Activated naive CD4-positive, alpha-beta T cell treated with anti-CD3 and anti-CD28 coated beads, Interleukin-2, amount 50 U/mL, for 72 hours (primary cell): ENCODE measurements around the gene AJAP1. TPM values are rescaled to one million over a fixed set of nuclear protein-coding genes. Genes with fewer than 3 reads are reported as not detected.
"Not testable (repeated sequence)": the region's sequence is repeated elsewhere in the genome, so short reads cannot be mapped to it uniquely, and the experiment has no call there.

ENCODE experiments used
- ATAC-seq, 2 donors: fragments of 150-1000 bp; cut with Tn5 transposase; 2 replicates each; pipeline ENCODE4 v1.10.0; 2021; ENCODE audit warnings: mild to moderate bottlenecking in 2 of 2, moderate library complexity in 2 of 2
- DNase-seq, 2 donors: peaks; one replicate each; pipeline ENCODE4 v3.0.0; 2021 to 2022; ENCODE audit warnings: low spot score in 2 of 2
- H3K27ac Mint-ChIP-seq, 2 donors: one replicate each; pipeline ENCODE4 v1.8.0; 2022; ENCODE audit warnings: mild to moderate bottlenecking in 2 of 2, mixed read lengths in 2 of 2
- H3K36me3 Mint-ChIP-seq, 2 donors: one replicate each; pipeline ENCODE4 v1.8.0; 2022; ENCODE audit warnings: mixed read lengths in 2 of 2
- H3K9me3 Mint-ChIP-seq, 2 donors: one replicate each; pipeline ENCODE4 v1.8.0; 2022; ENCODE audit warnings: mixed read lengths in 2 of 2
- total RNA-seq, 2 donors: library from RNA; stranded (reverse); gene quantifications; one replicate each; pipeline ENCODE4 v1.2.3, GENCODE V29; 2022

AJAP1 gene
- total RNA-seq: under 1 TPM in 1 of 2 donors, not detected in 1; 0.21 TPM

GRCh38 chr1:4653796-4654725 is at the start of gene AJAP1:
AJAP1 (plus strand) TSS chr1:4654609; CDS start chr1:4655426, 817 bp downstream.
- DNase-seq (no peak), ATAC-seq (no peak)
- Mint-ChIP-seq H3K36me3 (peaks cover 0 to 6% of the 10 kb centered on the region in 2 donors), H3K9me3 (no peaks in the 10 kb centered on the region), H3K27ac (no peak within 1 kb of the TSS)

- Mint-ChIP-seq H3K9me3 (peaks cover 0 to 9% of the 10 kb centered on the region in 2 donors), H3K27ac (no peak overlapping the region), H3K36me3 (no peaks in the 10 kb centered on the region)
- DNase-seq (no peak), ATAC-seq (no peak)
Observed at GRCh38 chr1:4605158-4605557, 49.3 kb upstream of the AJAP1 start.

GRCh38 chr1:4611563-4612341 is 42.7 kb upstream of the AJAP1 start:
- ATAC-seq (no peak), DNase-seq (no peak)
- H3K36me3 Mint-ChIP-seq: peaks cover 0 to 7% of the 10 kb centered on the region in 2 donors
- H3K27ac Mint-ChIP-seq: no peak overlapping the region
- peaks cover 6 to 19% of the 10 kb centered on the region in 2 donors for H3K9me3 Mint-ChIP-seq

GRCh38 chr1:4612991-4613390 is 41.4 kb upstream of the AJAP1 start:
- H3K36me3 Mint-ChIP-seq: peaks cover 0 to 7% of the 10 kb centered on the region in 2 donors
- DNase-seq (no peak), ATAC-seq (no peak)
- H3K9me3 Mint-ChIP-seq: peaks cover 6 to 18% of the 10 kb centered on the region in 2 donors
- no peak overlapping the region for H3K27ac Mint-ChIP-seq

GRCh38 chr1:4613606-4614370 is 40.6 kb upstream of the AJAP1 start:
- ATAC-seq (no peak), DNase-seq (no peak)
- no peak overlapping the region for H3K27ac Mint-ChIP-seq
- peaks cover 6 to 10% of the 10 kb centered on the region in 2 donors for H3K9me3 Mint-ChIP-seq
- peaks cover 0 to 7% of the 10 kb centered on the region in 2 donors for H3K36me3 Mint-ChIP-seq

- Mint-ChIP-seq H3K27ac (no peak overlapping the region), H3K36me3 (peaks cover 0 to 7% of the 10 kb centered on the region in 2 donors), H3K9me3 (peaks cover 6 to 10% of the 10 kb centered on the region in 2 donors)
- DNase-seq (no peak), ATAC-seq (no peak)
Observed at GRCh38 chr1:4614371-4615137, 39.9 kb upstream of the AJAP1 start.

GRCh38 chr1:4615138-4615470 is 39.3 kb upstream of the AJAP1 start:
- H3K36me3 Mint-ChIP-seq: peaks cover 0 to 7% of the 10 kb centered on the region in 2 donors
- peaks cover 6 to 10% of the 10 kb centered on the region in 2 donors for H3K9me3 Mint-ChIP-seq
- H3K27ac Mint-ChIP-seq: no peak overlapping the region
- no peak for DNase-seq
- no peak for ATAC-seq

- Mint-ChIP-seq H3K27ac (no peak overlapping the region), H3K9me3 (peaks cover 5 to 7% of the 10 kb centered on the region in 2 donors), H3K36me3 (peaks cover 0 to 4% of the 10 kb centered on the region in 2 donors)
- DNase-seq: no peak
- ATAC-seq: no peak
Observed at GRCh38 chr1:4615501-4615900, 38.9 kb upstream of the AJAP1 start.

GRCh38 chr1:4616831-4617465 is 37.5 kb upstream of the AJAP1 start:
- no peak for ATAC-seq
- DNase-seq: no peak
- no peaks in the 10 kb centered on the region for H3K9me3 Mint-ChIP-seq
- no peaks in the 10 kb centered on the region for H3K36me3 Mint-ChIP-seq
- H3K27ac Mint-ChIP-seq: no peak overlapping the region

- Mint-ChIP-seq H3K27ac (no peak overlapping the region), H3K36me3 (no peaks in the 10 kb centered on the region), H3K9me3 (no peaks in the 10 kb centered on the region)
- ATAC-seq (no peak), DNase-seq (no peak)
Observed at GRCh38 chr1:4617506-4617905, 36.9 kb upstream of the AJAP1 start.

- H3K9me3 Mint-ChIP-seq, ATAC-seq, H3K27ac Mint-ChIP-seq, DNase-seq, H3K36me3 Mint-ChIP-seq: not testable (repeated sequence)
Observed at GRCh38 chr1:4618827-4619226, 35.6 kb upstream of the AJAP1 start.

GRCh38 chr1:4621646-4622045 is 32.8 kb upstream of the AJAP1 start:
- H3K27ac Mint-ChIP-seq: no peak overlapping the region
- H3K36me3 Mint-ChIP-seq: no peaks in the 10 kb centered on the region
- ATAC-seq: no peak
- no peaks in the 10 kb centered on the region for H3K9me3 Mint-ChIP-seq
- no peak for DNase-seq

GRCh38 chr1:4622821-4623220 is 31.6 kb upstream of the AJAP1 start:
- ATAC-seq (no peak), DNase-seq (no peak)
- Mint-ChIP-seq H3K27ac (no peak overlapping the region), H3K36me3 (no peaks in the 10 kb centered on the region), H3K9me3 (no peaks in the 10 kb centered on the region)

GRCh38 chr1:4624141-4624715 is 30.2 kb upstream of the AJAP1 start:
- ATAC-seq (no peak), DNase-seq (no peak)
- no peaks in the 10 kb centered on the region for H3K9me3 Mint-ChIP-seq
- no peaks in the 10 kb centered on the region for H3K36me3 Mint-ChIP-seq
- no peak overlapping the region for H3K27ac Mint-ChIP-seq

- H3K36me3 Mint-ChIP-seq: no peaks in the 10 kb centered on the region
- DNase-seq: no peak
- no peak overlapping the region for H3K27ac Mint-ChIP-seq
- no peaks in the 10 kb centered on the region for H3K9me3 Mint-ChIP-seq
- no peak for ATAC-seq
Observed at GRCh38 chr1:4624801-4625200, 29.6 kb upstream of the AJAP1 start.
